CD4-positive, CD25-positive, alpha-beta regulatory T cell (primary cell): ENCODE measurements around the gene KLRC2. TPM values are rescaled to one million over a fixed set of nuclear protein-coding genes. Genes with fewer than 3 reads are reported as not detected.
"Not testable (repeated sequence)": the region's sequence is repeated elsewhere in the genome, so short reads cannot be mapped to it uniquely, and the experiment has no call there.

Source experiments
- ATAC-seq, 2 donors: fragments of 150-1000 bp; cut with Tn5 transposase; one replicate each; pipeline ENCODE4 v1.10.0; 2021; ENCODE audit warnings: low read depth in 2 of 2, moderate number of reproducible peaks in 2 of 2, moderate library complexity in 1 of 2
- DNase-seq, 3 donors: peaks; one replicate each; pipeline versions ENCODE4 v3.0.0 to v3.0.0-alpha.2; 2012 to 2022; ENCODE audit warnings: mixed read lengths in 1 of 3
- H3K27ac ChIP-seq: one replicate; pipeline ENCODE4 v1.7.0; 2013; ENCODE audit warnings: mild to moderate bottlenecking, low read length; ENCODE audit not compliant: insufficient read depth, poor library complexity, severe bottlenecking
- H3K27me3 ChIP-seq: one replicate; pipeline ENCODE4 v1.7.0; 2013; ENCODE audit warnings: low read length; ENCODE audit not compliant: control insufficient read depth, insufficient read depth
- H3K36me3 ChIP-seq: one replicate; pipeline ENCODE4 v1.7.0; 2013; ENCODE audit warnings: mild to moderate bottlenecking, low read length, moderate library complexity; ENCODE audit not compliant: control insufficient read depth, insufficient read depth
- H3K4me1 ChIP-seq: 2 replicates; pipeline ENCODE4 v1.7.0; 2013; ENCODE audit warnings: mild to moderate bottlenecking, low read length; ENCODE audit not compliant: insufficient read depth, control insufficient read depth, poor library complexity, severe bottlenecking
- H3K4me3 ChIP-seq: one replicate; pipeline ENCODE4 v1.7.0; 2013; ENCODE audit warnings: low read depth, mild to moderate bottlenecking, low read length, moderate library complexity
- H3K9me3 ChIP-seq, 2 experiments: 1 replicate in 1 of 2; 2 replicates in 1 of 2; pipeline ENCODE4 v1.7.0; 2013; ENCODE audit warnings: low read length in 2 of 2, mild to moderate bottlenecking in 1 of 2, moderate library complexity in 1 of 2; ENCODE audit not compliant: control insufficient read depth in 2 of 2
- H3K27ac Mint-ChIP-seq, 3 donors: one replicate each; pipeline ENCODE4 v1.8.0; 2020 to 2022; ENCODE audit warnings: mild to moderate bottlenecking in 3 of 3, mixed read lengths in 3 of 3, moderate library complexity in 2 of 3
- H3K27me3 Mint-ChIP-seq: one replicate; pipeline ENCODE4 v1.8.0; 2022; ENCODE audit warnings: mild to moderate bottlenecking, mixed read lengths
- H3K36me3 Mint-ChIP-seq: one replicate; pipeline ENCODE4 v1.8.0; 2020; ENCODE audit warnings: mixed read lengths
- H3K4me1 Mint-ChIP-seq, 4 donors: one replicate each; pipeline ENCODE4 v1.8.0; 2020 to 2022; ENCODE audit warnings: mixed read lengths in 4 of 4, mild to moderate bottlenecking in 1 of 4
- H3K4me3 Mint-ChIP-seq, 4 donors: one replicate each; pipeline ENCODE4 v1.8.0; 2020 to 2022; ENCODE audit warnings: mild to moderate bottlenecking in 4 of 4, mixed read lengths in 4 of 4, moderate library complexity in 3 of 4
- H3K9me3 Mint-ChIP-seq, 7 donors: one replicate each; pipeline ENCODE4 v1.8.0; 2020 to 2022; ENCODE audit warnings: mixed read lengths in 7 of 7, mild to moderate bottlenecking in 3 of 7, moderate library complexity in 2 of 7
- polyA plus RNA-seq, 4 donors: library from polyadenylated mRNA; unstranded; fragments of 300-500 nt; fragmentation: Illumina TruSeq; gene quantifications; one replicate each; pipeline ENCODE4 v1.2.3, GENCODE V29; 2021
- total RNA-seq: library from RNA; stranded (reverse); gene quantifications from one replicate; pipeline ENCODE4 v1.2.3, GENCODE V29; 2022

KLRC2 gene
- total and polyA plus RNA-seq, 5 donors from 2014 or later, result not detected

- Mint-ChIP-seq H3K36me3 (no peaks in the 10 kb centered on the region), H3K4me3 (no peak overlapping the region), H3K4me1 (no peaks in the 10 kb centered on the region), H3K27ac (no peak overlapping the region), H3K9me3 (peaks cover 0 to 4% (median 0%) of the 10 kb centered on the region in 7 donors), H3K27me3 (no peaks in the 10 kb centered on the region)
- Histone ChIP-seq H3K27me3 (peaks cover 8% of the 10 kb centered on the region), H3K9me3 (no peaks in the 10 kb centered on the region), H3K36me3 (no peaks in the 10 kb centered on the region), H3K27ac (no peak overlapping the region), H3K4me3 (no peak overlapping the region), H3K4me1 (no peaks in the 10 kb centered on the region)
- DNase-seq, result no peak
- ATAC-seq, result no peak
These were observed 31.0 kb downstream of the KLRC2 start for GRCh38 chr12:10404798-10405197.

- peaks cover 3% of the 10 kb centered on the region for H3K27me3 ChIP-seq
- no peak overlapping the region for H3K27ac ChIP-seq
- Mint-ChIP-seq H3K27ac (no peak overlapping the region), H3K27me3 (peaks cover 5% of the 10 kb centered on the region), H3K9me3 (peaks cover 0 to 4% (median 0%) of the 10 kb centered on the region in 7 donors), H3K4me3 (no peak overlapping the region), H3K4me1 (peaks cover 0 to under 1% (median 0%) of the 10 kb centered on the region in 4 donors), H3K36me3 (no peaks in the 10 kb centered on the region)
- no peak overlapping the region for H3K4me3 ChIP-seq
- DNase-seq, result no peak
- no peaks in the 10 kb centered on the region for H3K9me3 ChIP-seq
- no peaks in the 10 kb centered on the region for H3K4me1 ChIP-seq
- ATAC-seq, result no peak
- H3K36me3 ChIP-seq, result no peaks in the 10 kb centered on the region
These were observed 35.0 kb downstream of the KLRC2 start for GRCh38 chr12:10400829-10401228.

GRCh38 chr12:10398168-10398567, 37.6 kb downstream of the KLRC2 start:
- ATAC-seq (no peak), DNase-seq (no peak)
- H3K27me3 ChIP-seq, result peaks cover 3% of the 10 kb centered on the region
- Mint-ChIP-seq H3K4me3 (no peak overlapping the region), H3K9me3 (no peaks in the 10 kb centered on the region), H3K27ac (peak overlapping the region in 1 of 3 donors; percentile 0), H3K36me3 (no peaks in the 10 kb centered on the region), H3K27me3 (peaks cover 10% of the 10 kb centered on the region), H3K4me1 (peaks cover 0 to 4% (median 0%) of the 10 kb centered on the region in 4 donors)
- no peak overlapping the region for H3K27ac ChIP-seq
- no peak overlapping the region for H3K4me3 ChIP-seq
- no peaks in the 10 kb centered on the region for H3K36me3 ChIP-seq
- H3K4me1 ChIP-seq, result no peaks in the 10 kb centered on the region
- no peaks in the 10 kb centered on the region for H3K9me3 ChIP-seq

GRCh38 chr12:10397296-10397695, 38.5 kb downstream of the KLRC2 start:
- Mint-ChIP-seq H3K27ac (no peak overlapping the region), H3K4me1 (peaks cover 0 to 4% (median 0%) of the 10 kb centered on the region in 4 donors), H3K9me3 (no peaks in the 10 kb centered on the region), H3K36me3 (no peaks in the 10 kb centered on the region), H3K27me3 (peaks cover 10% of the 10 kb centered on the region), H3K4me3 (no peak overlapping the region)
- H3K27ac ChIP-seq, result no peak overlapping the region
- no peak overlapping the region for H3K4me3 ChIP-seq
- ATAC-seq (no peak), DNase-seq (no peak)
- no peaks in the 10 kb centered on the region for H3K4me1 ChIP-seq
- peaks cover 3% of the 10 kb centered on the region for H3K27me3 ChIP-seq
- H3K9me3 ChIP-seq, result no peaks in the 10 kb centered on the region
- H3K36me3 ChIP-seq, result no peaks in the 10 kb centered on the region

- not testable (repeated sequence) for H3K4me1 Mint-ChIP-seq, H3K4me1 ChIP-seq, H3K27ac Mint-ChIP-seq, ATAC-seq, DNase-seq, H3K27me3 ChIP-seq, H3K36me3 ChIP-seq, H3K9me3 Mint-ChIP-seq, H3K4me3 Mint-ChIP-seq, H3K36me3 Mint-ChIP-seq, H3K4me3 ChIP-seq, H3K27ac ChIP-seq, H3K9me3 ChIP-seq
- peaks cover 10% of the 10 kb centered on the region for H3K27me3 Mint-ChIP-seq
These were observed 39.6 kb downstream of the KLRC2 start for GRCh38 chr12:10396176-10396575.

GRCh38 chr12:10395390-10395998, 40.3 kb downstream of the KLRC2 start:
- Mint-ChIP-seq H3K27ac (no peak overlapping the region), H3K36me3 (no peaks in the 10 kb centered on the region), H3K4me1 (peaks cover 0 to 4% (median 0%) of the 10 kb centered on the region in 4 donors), H3K27me3 (peaks cover 10% of the 10 kb centered on the region), H3K9me3 (no peaks in the 10 kb centered on the region), H3K4me3 (no peak overlapping the region)
- Histone ChIP-seq H3K27me3 (no peaks in the 10 kb centered on the region), H3K27ac (no peak overlapping the region), H3K4me3 (no peak overlapping the region), H3K4me1 (no peaks in the 10 kb centered on the region), H3K36me3 (no peaks in the 10 kb centered on the region), H3K9me3 (no peaks in the 10 kb centered on the region)
- DNase-seq (no peak), ATAC-seq (no peak)

GRCh38 chr12:10394531-10395152, 41.2 kb downstream of the KLRC2 start:
- not testable (repeated sequence) for DNase-seq, H3K36me3 ChIP-seq, H3K4me3 Mint-ChIP-seq, ATAC-seq, H3K27ac ChIP-seq, H3K9me3 Mint-ChIP-seq, H3K4me3 ChIP-seq, H3K27me3 ChIP-seq, H3K9me3 ChIP-seq, H3K4me1 ChIP-seq, H3K27ac Mint-ChIP-seq, H3K36me3 Mint-ChIP-seq, H3K4me1 Mint-ChIP-seq
- H3K27me3 Mint-ChIP-seq, result peaks cover 13% of the 10 kb centered on the region

GRCh38 chr12:10393291-10393690, 42.5 kb downstream of the KLRC2 start:
- peaks cover 0 to 8% (median 3%) of the 10 kb centered on the region in 4 donors for H3K4me1 Mint-ChIP-seq
- Histone ChIP-seq H3K27me3 (no peaks in the 10 kb centered on the region), H3K4me1 (no peaks in the 10 kb centered on the region), H3K27ac (no peak overlapping the region), H3K36me3 (no peaks in the 10 kb centered on the region), H3K9me3 (no peaks in the 10 kb centered on the region), H3K4me3 (no peak overlapping the region)
- DNase-seq, result no peak
- no peak for ATAC-seq
- H3K9me3 Mint-ChIP-seq, result no peaks in the 10 kb centered on the region
- peaks cover 9% of the 10 kb centered on the region for H3K27me3 Mint-ChIP-seq
- H3K36me3 Mint-ChIP-seq, result no peaks in the 10 kb centered on the region
- no peak overlapping the region for H3K27ac Mint-ChIP-seq
- H3K4me3 Mint-ChIP-seq, result no peak overlapping the region
